DOHH2 (cell line): ENCODE data around the gene ZBTB4.

Experiments used
- H3F3A ChIP-seq: fragments of 200-600 bp; sonication (generic), shearing (Covaris generic); 2 replicates; pipeline ENCODE4 v1.6.0; 2016; ENCODE audit warnings: antibody characterized with exemption, mild to moderate bottlenecking; ENCODE audit not compliant: control insufficient read depth, insufficient read depth
- H3K27ac ChIP-seq: fragments of 200-600 bp; sonication (generic); 2 replicates; pipeline ENCODE4 v1.5.1; 2014; ENCODE audit warnings: low read depth, mild to moderate bottlenecking, low read length, moderate library complexity
- H3K27me3 ChIP-seq: fragments of 200-600 bp; sonication (generic); 2 replicates; pipeline ENCODE4 v1.6.1; 2014; ENCODE audit warnings: mild to moderate bottlenecking, low read length, mixed read lengths; ENCODE audit not compliant: control insufficient read depth
- H3K36me3 ChIP-seq: fragments of 200-600 bp; sonication (generic); 2 replicates; pipeline ENCODE4 v1.6.1; 2014; ENCODE audit warnings: mild to moderate bottlenecking, low read length, moderate library complexity, mixed read lengths; ENCODE audit not compliant: control insufficient read depth
- H3K4me1 ChIP-seq: fragments of 200-600 bp; sonication (generic); 2 replicates; pipeline ENCODE4 v1.6.1; 2014; ENCODE audit warnings: mild to moderate bottlenecking, low read length, mixed read lengths; ENCODE audit not compliant: control insufficient read depth
- H3K4me2 ChIP-seq: fragments of 200-600 bp; sonication (generic); 2 replicates; pipeline ENCODE4 v1.6.0; 2014; ENCODE audit warnings: mild to moderate bottlenecking, low read length, moderate library complexity
- H3K4me3 ChIP-seq: fragments of 200-600 bp; sonication (generic); 2 replicates; pipeline ENCODE4 v1.5.1; 2014; ENCODE audit warnings: mild to moderate bottlenecking, low read length, mixed read lengths
- H3K79me2 ChIP-seq: fragments of 200-600 bp; sonication (generic); 2 replicates; pipeline ENCODE4 v1.6.1; 2014; ENCODE audit warnings: mild to moderate bottlenecking, low read length, mixed read lengths; ENCODE audit not compliant: control insufficient read depth
- H3K9me2 ChIP-seq: fragments of 200-600 bp; sonication (generic); replicated peaks from 2 replicates; pipeline ENCODE4 v1.6.1; 2014; ENCODE audit warnings: mild to moderate bottlenecking, low read length, mixed read lengths; ENCODE audit not compliant: control insufficient read depth
- H3K9me3 ChIP-seq: fragments of 200-600 bp; sonication (generic); 2 replicates; pipeline ENCODE4 v1.6.1; 2014; ENCODE audit warnings: antibody characterized with exemption, low read length, mixed read lengths; ENCODE audit not compliant: control insufficient read depth, insufficient read depth
- H4K20me1 ChIP-seq: fragments of 200-600 bp; sonication (generic); 2 replicates; pipeline ENCODE4 v1.6.0; 2014; ENCODE audit warnings: low read depth, mild to moderate bottlenecking, antibody characterized with exemption, low read length, moderate library complexity; ENCODE audit not compliant: control insufficient read depth, insufficient read depth
- CTCF ChIP-seq: fragments of 200-600 bp; sonication (generic); IDR thresholded peaks from one replicate; pipeline ENCODE4 v1.5.1; 2014; ENCODE audit warnings: antibody characterized with exemption, mild to moderate bottlenecking, low read depth, low read length; ENCODE audit not compliant: poor library complexity, severe bottlenecking
- EZH2phosphoT487 ChIP-seq: fragments of 200-600 bp; sonication (generic); IDR thresholded peaks from 2 replicates; pipeline ENCODE4 v1.6.1; 2017; ENCODE audit warnings: borderline replicate concordance, mild to moderate bottlenecking, antibody characterized with exemption, low read length, moderate library complexity, mixed read lengths

The ZBTB4 gene

GRCh38 chr17:7462474-7463371 is 16.7 kb downstream of the ZBTB4 start:
- Histone ChIP-seq H3F3A (0 out of 2 replicates have a peak, but pooled peaks cover 2% of the 10 kb centered on the region), H3K4me2 (no peak overlapping the region), H3K4me1 (peaks cover 18% of the 10 kb centered on the region), H4K20me1 (no peaks in the 10 kb centered on the region), H3K36me3 (no peaks in the 10 kb centered on the region; the same call in 1 of the 2 replicates), H3K9me3 (no peaks in the 10 kb centered on the region), H3K4me3 (no peak overlapping the region), H3K79me2 (peaks cover 7% of the 10 kb centered on the region), H3K27ac (no peak overlapping the region), H3K27me3 (no peaks in the 10 kb centered on the region), H3K9me2 (no peaks in the 10 kb centered on the region)
- TF ChIP-seq CTCF, result no peak
- no peak for TF ChIP-seq EZH2phosphoT487

- TF ChIP-seq EZH2phosphoT487 (no peak), CTCF (no peak)
- no peak overlapping the region for H3K27ac ChIP-seq
- H3K4me2 ChIP-seq, result no peak overlapping the region
These were observed 18.4 kb downstream of the ZBTB4 start for GRCh38 chr17:7460850-7461660.

GRCh38 chr17:7459961-7460545 is 19.4 kb downstream of the ZBTB4 start:
- no peaks in the 10 kb centered on the region for H3K27me3 ChIP-seq
- peaks cover 5% of the 10 kb centered on the region; the same call in 1 of the 2 replicates for H3K79me2 ChIP-seq
- H3K27ac ChIP-seq, result no peak overlapping the region
- peaks cover 10% of the 10 kb centered on the region for H3K4me1 ChIP-seq
- H3F3A ChIP-seq, result 0 out of 2 replicates have a peak, but pooled peaks cover 5% of the 10 kb centered on the region
- H3K4me3 ChIP-seq, result no peak overlapping the region
- no peaks in the 10 kb centered on the region for H4K20me1 ChIP-seq
- H3K36me3 ChIP-seq, result no peaks in the 10 kb centered on the region
- H3K9me3 ChIP-seq, result no peaks in the 10 kb centered on the region
- H3K4me2 ChIP-seq, result no peak overlapping the region
- no peaks in the 10 kb centered on the region for H3K9me2 ChIP-seq
- TF ChIP-seq EZH2phosphoT487 (no peak), CTCF (no peak)

More at GRCh38 chr17:7460850-7461660, 18.4 kb downstream of the ZBTB4 start:
- H3K4me3 ChIP-seq, result no peak overlapping the region
- no peaks in the 10 kb centered on the region for H3K36me3 ChIP-seq
- H4K20me1 ChIP-seq, result no peaks in the 10 kb centered on the region
- H3F3A ChIP-seq, result 0 out of 2 replicates have a peak, but pooled peaks cover 5% of the 10 kb centered on the region
- H3K9me3 ChIP-seq, result no peaks in the 10 kb centered on the region
- H3K79me2 ChIP-seq, result peaks cover 5% of the 10 kb centered on the region; the same call in 1 of the 2 replicates
- H3K4me1 ChIP-seq, result peaks cover 8% of the 10 kb centered on the region
- H3K9me2 ChIP-seq, result no peaks in the 10 kb centered on the region
- H3K27me3 ChIP-seq, result no peaks in the 10 kb centered on the region
